Aorta (tissue), 5 donors: ENCODE measurements around the gene TRIM15. TPM values are rescaled to one million over a fixed set of nuclear protein-coding genes. Genes with fewer than 3 reads are reported as not detected.
A peak's percentile ranks its signal among the peaks of the same experiment; 100 is the strongest.
"Not testable (repeated sequence)": the region's sequence is repeated elsewhere in the genome, so short reads cannot be mapped to it uniquely, and the experiment has no call there.

Experiments used
- ATAC-seq: fragments of 200-7000 bp; cut with Tn5 transposase; one replicate; pipeline ENCODE4 v1.9.1; 2022; ENCODE audit warnings: moderate library complexity; ENCODE audit not compliant: low FRiP score
- DNase-seq, 2 donors: peaks; one replicate each; pipeline ENCODE4 v3.0.0-alpha.2; 2020
- H3K27ac ChIP-seq, 2 donors: one replicate each; pipeline ENCODE4 v1.5.1; 2013; ENCODE audit warnings: low read length in 2 of 2, mild to moderate bottlenecking in 2 of 2, moderate library complexity in 2 of 2, control low read depth in 1 of 2, inconsistent platforms in 1 of 2, low read depth in 1 of 2
- H3K27me3 ChIP-seq, 2 donors: one replicate each; pipeline ENCODE4 v1.6.1; 2013; ENCODE audit warnings: control low read depth in 1 of 2, low read length in 1 of 2, mild to moderate bottlenecking in 1 of 2, moderate library complexity in 1 of 2; ENCODE audit not compliant: insufficient read depth in 2 of 2, control insufficient read depth in 1 of 2
- H3K36me3 ChIP-seq, 2 donors: one replicate each; pipeline ENCODE4 v1.6.1; 2013; ENCODE audit warnings: control low read depth in 1 of 2, low read length in 1 of 2, mild to moderate bottlenecking in 1 of 2; ENCODE audit not compliant: insufficient read depth in 2 of 2, control insufficient read depth in 1 of 2
- H3K4me1 ChIP-seq, 2 donors: one replicate each; pipeline ENCODE4 v1.6.1; 2013; ENCODE audit warnings: low read length in 2 of 2, control low read depth in 1 of 2, mild to moderate bottlenecking in 1 of 2, moderate library complexity in 1 of 2; ENCODE audit not compliant: insufficient read depth in 2 of 2, control insufficient read depth in 1 of 2
- H3K4me3 ChIP-seq, 2 donors: one replicate each; pipeline ENCODE4 v1.5.1; 2013; ENCODE audit warnings: low read length in 2 of 2, control low read depth in 1 of 2, mild to moderate bottlenecking in 1 of 2
- H3K9me3 ChIP-seq: one replicate; pipeline ENCODE4 v1.6.1; 2013; ENCODE audit warnings: mild to moderate bottlenecking, low read length; ENCODE audit not compliant: control insufficient read depth
- WGBS, 2 donors: extraction: QIAGEN DNeasy Blood & Tissue Kit; methylation state at CpG; one replicate each; pipeline ENCODE4 v1.1.7; 2013; 5-methylcytosine and 5-hydroxymethylcytosine counted together
- intact Hi-C, 2 donors: fragments of 100-400 bp; cut with DNase I; formaldehyde crosslinking; loops; one replicate each; pipeline versions ENCODE4 v1.14.2 to v1.15.0; 2022
- polyA plus RNA-seq, 2 donors: library from polyadenylated mRNA; stranded (reverse); fragments of 200-250 nt; gene quantifications; one replicate each; pipeline ENCODE4 v1.2.3, GENCODE V29; 2013
- total RNA-seq, 2 donors: library from RNA; stranded (reverse); fragmentation: NEBNext Ultra II Directional; extraction: Animal tissue kit (Norgen Biotek cat#: 25700); gene quantifications; one replicate each; pipeline ENCODE4 v1.2.1, GENCODE V29; 2021
- donor health status: healthy with polysubstance abuse.
- donor health status: Bipolar disorder and iron deficiency.
- donor health status: DM: no; HTN: no; CAD: no.
- donor health status: DM: no; HTN: no; CAD: no.
- donor health status: DM: yes; HTN: yes; CAD: no.

Gene TRIM15
- total and polyA plus RNA-seq, 4 donors, result 1.6 to 7.0 TPM; not detected in 2

- H3K27ac ChIP-seq, H3K27me3 ChIP-seq, intact Hi-C loops, ATAC-seq, H3K4me1 ChIP-seq, H3K9me3 ChIP-seq, H3K4me3 ChIP-seq, H3K36me3 ChIP-seq, DNase-seq: not testable (repeated sequence)
- WGBS, 2 donors, result 94% methylated on average over 1 of the region's 1 CpG
Observed at GRCh38 chr6:30165238-30165637, 1.9 kb downstream of the TRIM15 start.

GRCh38 chr6:30167101-30167500, 3.8 kb downstream of the TRIM15 start:
- intact Hi-C loops, result no loop called here
- H3K27me3 ChIP-seq, result peaks cover 0 to 1% of the 10 kb centered on the region in 2 donors

GRCh38 chr6:30168741-30169140, 5.4 kb downstream of the TRIM15 start:
- H3K9me3 ChIP-seq, result no peaks in the 10 kb centered on the region
- no peak overlapping the region for H3K27ac ChIP-seq
- peaks cover 0 to 1% of the 10 kb centered on the region in 2 donors for H3K27me3 ChIP-seq
- H3K36me3 ChIP-seq, result no peaks in the 10 kb centered on the region
- no peaks in the 10 kb centered on the region for H3K4me1 ChIP-seq
- no peak overlapping the region for H3K4me3 ChIP-seq
- ATAC-seq, result no peak
- 54 to 72% methylated on average over 1 of the region's 1 CpG for WGBS, 2 donors
- intact Hi-C loops, result no loop called here
- no peak for DNase-seq

More at GRCh38 chr6:30167101-30167500, 3.8 kb downstream of the TRIM15 start:
- Histone ChIP-seq H3K27ac (no peak overlapping the region), H3K4me3 (no peak overlapping the region), H3K9me3 (no peaks in the 10 kb centered on the region), H3K4me1 (no peaks in the 10 kb centered on the region), H3K36me3 (no peaks in the 10 kb centered on the region)
- no peak for ATAC-seq
- no peak for DNase-seq
- 68 to 75% methylated on average over 6 of the region's 6 CpGs for WGBS, 2 donors

- Histone ChIP-seq H3K27ac (no peak overlapping the region), H3K27me3 (peaks cover 0 to 1% of the 10 kb centered on the region in 2 donors), H3K36me3 (no peaks in the 10 kb centered on the region), H3K9me3 (no peaks in the 10 kb centered on the region), H3K4me1 (no peaks in the 10 kb centered on the region), H3K4me3 (no peak overlapping the region)
- no peak for DNase-seq
- intact Hi-C loops, result no loop called here
- peak; percentile 74 for ATAC-seq
- 22 to 27% methylated on average over 7 of the region's 7 CpGs for WGBS, 2 donors
Observed at GRCh38 chr6:30169658-30170614, 6.6 kb downstream of the TRIM15 start.

DNA sequence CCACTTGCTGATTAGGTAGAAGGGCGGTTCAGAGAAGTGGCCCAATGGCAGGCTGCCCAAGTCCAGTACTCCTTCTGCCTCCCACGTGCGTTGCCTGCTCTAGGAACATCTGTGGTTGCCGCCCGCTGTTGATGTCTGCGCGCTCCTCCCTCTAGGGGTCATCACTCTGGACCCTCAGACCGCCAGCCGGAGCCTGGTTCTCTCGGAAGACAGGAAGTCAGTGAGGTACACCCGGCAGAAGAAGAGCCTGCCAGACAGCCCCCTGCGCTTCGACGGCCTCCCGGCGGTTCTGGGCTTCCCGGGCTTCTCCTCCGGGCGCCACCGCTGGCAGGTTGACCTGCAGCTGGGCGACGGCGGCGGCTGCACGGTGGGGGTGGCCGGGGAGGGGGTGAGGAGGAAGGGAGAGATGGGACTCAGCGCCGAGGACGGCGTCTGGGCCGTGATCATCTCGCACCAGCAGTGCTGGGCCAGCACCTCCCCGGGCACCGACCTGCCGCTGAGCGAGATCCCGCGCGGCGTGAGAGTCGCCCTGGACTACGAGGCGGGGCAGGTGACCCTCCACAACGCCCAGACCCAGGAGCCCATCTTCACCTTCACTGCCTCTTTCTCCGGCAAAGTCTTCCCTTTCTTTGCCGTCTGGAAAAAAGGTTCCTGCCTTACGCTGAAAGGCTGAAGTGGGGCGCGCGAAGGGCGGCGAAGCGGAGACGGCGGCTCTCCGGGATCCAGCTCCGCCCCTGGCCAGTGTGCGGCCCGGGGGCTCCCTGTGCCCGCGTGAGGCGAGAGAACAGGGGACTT, 8.5 kb downstream of the TRIM15 start:
- WGBS, 2 donors, result 3 to 5% methylated on average over 62 of the region's 62 CpGs
- Histone ChIP-seq H3K9me3 (no peaks in the 10 kb centered on the region), H3K36me3 (no peaks in the 10 kb centered on the region), H3K4me1 (no peaks in the 10 kb centered on the region), H3K27ac (no peak overlapping the region), H3K4me3 (no peak overlapping the region), H3K27me3 (peaks cover 0 to 1% of the 10 kb centered on the region in 2 donors)
- intact Hi-C loops, result no loop called here
- peak; percentile 44 for ATAC-seq
- DNase-seq, result no peak

- peaks cover 0 to 1% of the 10 kb centered on the region in 2 donors for H3K27me3 ChIP-seq
Observed at GRCh38 chr6:30172681-30173080, 9.3 kb downstream of the TRIM15 start.

GRCh38 chr6:30175765-30176164, 12.4 kb downstream of the TRIM15 start:
- Histone ChIP-seq H3K27ac (no peak overlapping the region), H3K36me3 (no peaks in the 10 kb centered on the region), H3K4me1 (no peaks in the 10 kb centered on the region), H3K9me3 (no peaks in the 10 kb centered on the region), H3K27me3 (no peaks in the 10 kb centered on the region), H3K4me3 (no peak overlapping the region)
- WGBS, 2 donors, result 61 to 86% methylated on average over 2 of the region's 2 CpGs
- ATAC-seq (no peak), DNase-seq (no peak)
- intact Hi-C loops, result no loop called here

More at GRCh38 chr6:30172681-30173080, 9.3 kb downstream of the TRIM15 start:
- DNase-seq, result no peak
- Histone ChIP-seq H3K4me3 (no peak overlapping the region), H3K9me3 (no peaks in the 10 kb centered on the region), H3K27ac (no peak overlapping the region), H3K36me3 (no peaks in the 10 kb centered on the region), H3K4me1 (no peaks in the 10 kb centered on the region)
- intact Hi-C loops, result no loop called here
- no peak for ATAC-seq
- 91 to 92% methylated on average over 4 of the region's 4 CpGs for WGBS, 2 donors

GRCh38 chr6:30178837-30179236, 15.5 kb downstream of the TRIM15 start:
- DNase-seq (no peak), ATAC-seq (no peak)
- Histone ChIP-seq H3K36me3 (no peaks in the 10 kb centered on the region), H3K4me3 (no peak overlapping the region), H3K27ac (no peak overlapping the region), H3K9me3 (no peaks in the 10 kb centered on the region), H3K27me3 (no peaks in the 10 kb centered on the region), H3K4me1 (no peaks in the 10 kb centered on the region)
- WGBS, 2 donors, result 0 to 97% methylated on average over 1 of the region's 1 CpG
- intact Hi-C loops, result no loop called here
